Fibroblast of skin of abdomen (primary cell): ENCODE results near the gene RSPRY1.

ENCODE experiments used
- DNase-seq: peaks from one replicate; pipeline ENCODE4 v3.0.0-alpha.2; 2013

RSPRY1 gene

DNA sequence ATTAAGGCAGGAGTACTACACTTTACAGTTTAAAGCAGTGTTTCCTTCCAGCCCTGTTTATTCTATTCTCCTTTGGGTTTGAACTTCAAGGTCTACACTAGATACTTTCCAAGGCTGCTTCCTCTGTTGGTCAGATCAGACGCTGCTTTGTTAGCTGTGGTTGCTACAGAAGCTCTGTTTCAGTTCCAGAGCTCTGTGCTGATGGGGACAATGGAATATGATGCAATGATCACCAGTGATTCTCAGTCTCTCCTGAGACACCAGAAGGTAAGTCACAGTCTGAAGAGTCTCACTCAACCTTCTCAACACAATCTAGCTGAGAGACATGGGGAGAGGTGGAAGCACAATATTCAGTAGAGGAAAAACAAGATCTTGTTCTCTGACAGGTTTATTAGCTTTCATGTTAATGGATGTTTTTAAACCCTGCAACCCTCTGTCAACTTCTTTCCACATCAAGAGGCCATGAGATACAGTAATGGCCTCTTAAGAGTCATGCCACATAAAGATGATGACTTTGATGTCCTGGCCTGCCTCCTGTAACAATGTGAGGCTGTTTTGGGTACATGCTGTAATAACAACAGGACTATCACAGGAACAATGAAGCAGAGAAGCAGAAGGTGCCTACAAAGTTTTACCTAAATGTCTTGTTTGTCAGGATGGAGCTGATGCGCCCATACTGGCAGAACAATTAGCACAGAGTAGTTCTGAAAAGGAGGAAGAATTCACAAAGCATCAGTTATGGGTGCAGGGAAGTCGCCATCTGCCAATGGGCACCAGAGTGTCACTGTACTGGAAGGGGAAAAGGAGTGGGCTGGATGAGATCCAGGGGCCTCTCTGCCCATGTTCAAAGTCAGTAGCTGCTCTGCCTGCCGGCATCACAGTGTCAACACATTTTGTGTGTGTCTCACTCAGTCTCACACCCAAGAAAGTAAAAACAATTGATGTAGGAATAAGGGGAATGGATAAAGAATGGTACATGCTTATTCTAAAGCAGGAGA is 33.7 kb upstream of the RSPRY1 start:
- no peak for DNase-seq

DNA sequence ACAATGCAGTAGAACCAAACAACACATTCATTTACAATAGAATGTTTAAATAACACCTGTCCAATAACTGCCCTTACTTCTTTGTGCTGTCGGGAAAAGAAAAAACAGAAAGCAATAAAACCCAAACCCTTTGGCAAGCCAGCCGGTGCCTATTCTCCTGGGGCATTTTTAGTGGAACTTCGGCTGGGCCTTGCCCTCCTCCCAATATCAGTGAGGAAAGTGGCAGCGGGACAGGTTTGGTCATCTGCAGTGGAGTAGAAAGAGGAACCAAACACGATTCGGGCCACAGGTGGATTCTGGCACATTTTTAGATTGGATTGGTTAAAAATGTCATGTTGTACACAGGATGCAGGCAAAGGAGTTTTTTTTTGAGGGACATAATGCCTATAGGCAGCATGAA is 32.3 kb upstream of the RSPRY1 start:
- no peak for DNase-seq

DNA sequence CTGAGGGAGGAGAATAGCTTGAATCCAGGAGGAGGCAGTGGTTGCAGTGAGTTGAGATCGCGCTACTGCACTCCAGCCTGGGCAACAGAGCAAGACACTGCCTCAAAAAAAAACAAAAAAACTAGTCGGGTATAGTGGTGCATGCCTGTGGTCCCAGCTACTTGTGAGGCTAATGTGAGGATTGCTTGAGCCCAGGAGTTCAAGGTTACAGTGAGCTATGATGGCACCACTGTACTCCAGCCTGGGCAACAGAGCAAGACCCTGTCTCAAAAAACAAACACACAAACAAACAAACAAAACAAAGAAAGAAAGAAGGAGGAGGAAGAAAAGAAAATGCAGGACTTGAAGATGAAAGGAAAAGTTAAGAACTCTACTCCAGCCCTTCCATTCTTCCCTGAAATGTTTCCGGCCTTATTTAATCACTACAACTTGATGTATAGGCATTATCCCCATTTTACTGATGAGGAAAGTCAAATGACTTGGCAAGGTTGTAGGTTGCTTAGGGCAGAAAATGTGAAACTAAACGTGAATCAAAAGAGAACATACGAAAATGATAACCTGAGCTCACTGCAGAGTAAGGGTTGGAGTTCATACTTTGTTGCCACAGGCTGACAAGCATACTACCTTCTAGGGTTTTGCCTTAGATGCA is 30.3 kb upstream of the RSPRY1 start:
- no peak for DNase-seq

DNA sequence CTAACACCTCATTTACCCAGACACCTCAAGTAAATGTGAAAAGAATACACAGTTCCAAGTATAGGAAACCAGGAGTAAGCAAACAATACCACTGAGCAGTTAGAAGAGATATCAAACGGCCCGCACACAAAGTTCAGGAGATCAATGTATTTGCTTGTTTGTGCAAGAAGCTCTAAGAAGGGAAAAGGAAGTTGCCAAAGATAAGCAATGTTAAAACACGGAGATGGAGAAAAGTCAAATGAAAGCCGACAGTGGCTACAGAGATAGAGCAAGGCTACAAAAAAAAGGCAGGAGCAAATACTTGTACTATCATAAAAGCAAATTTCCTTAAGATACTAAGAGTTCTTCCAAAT is 29.8 kb upstream of the RSPRY1 start:
- no peak for DNase-seq

DNA sequence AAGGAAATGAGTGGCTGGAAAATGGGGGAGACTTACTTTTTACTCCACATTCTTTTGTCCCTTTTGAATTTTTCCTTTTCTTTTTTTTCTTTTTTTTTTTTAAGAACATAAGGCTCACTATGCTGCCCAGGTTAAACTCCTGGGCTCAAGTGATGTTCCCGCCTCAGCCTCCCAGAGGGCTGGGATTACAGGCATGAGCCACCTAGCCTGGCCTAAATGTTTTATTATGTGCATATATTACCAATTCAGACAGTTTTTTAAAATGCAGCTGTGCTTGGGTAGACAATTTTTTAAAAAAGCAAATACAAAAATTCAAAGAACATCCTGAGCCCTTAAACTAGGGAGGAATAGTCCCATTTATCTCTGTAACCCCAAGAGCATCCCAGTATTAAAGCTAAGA is 28.6 kb upstream of the RSPRY1 start:
- no peak for DNase-seq

DNA sequence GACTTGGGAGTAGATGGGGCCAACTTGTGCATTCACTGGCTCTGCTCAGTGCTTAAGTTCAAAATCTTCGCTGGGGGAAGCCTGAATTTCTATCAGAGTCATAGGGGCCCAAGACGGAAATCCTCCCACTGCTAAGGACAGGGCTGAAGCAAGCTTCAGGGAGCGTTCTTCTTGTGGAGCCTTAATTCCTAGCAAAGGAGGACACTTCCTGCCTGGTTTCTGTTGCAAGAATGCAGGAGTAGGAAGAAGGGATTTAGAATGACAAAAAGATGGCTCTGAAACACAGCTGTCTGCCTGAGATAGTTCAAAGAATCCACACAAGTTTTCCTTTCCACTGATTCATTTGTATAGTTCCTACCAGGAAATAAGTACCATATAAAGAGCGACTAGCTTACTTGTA is 26.7 kb upstream of the RSPRY1 start:
- no peak for DNase-seq

DNA sequence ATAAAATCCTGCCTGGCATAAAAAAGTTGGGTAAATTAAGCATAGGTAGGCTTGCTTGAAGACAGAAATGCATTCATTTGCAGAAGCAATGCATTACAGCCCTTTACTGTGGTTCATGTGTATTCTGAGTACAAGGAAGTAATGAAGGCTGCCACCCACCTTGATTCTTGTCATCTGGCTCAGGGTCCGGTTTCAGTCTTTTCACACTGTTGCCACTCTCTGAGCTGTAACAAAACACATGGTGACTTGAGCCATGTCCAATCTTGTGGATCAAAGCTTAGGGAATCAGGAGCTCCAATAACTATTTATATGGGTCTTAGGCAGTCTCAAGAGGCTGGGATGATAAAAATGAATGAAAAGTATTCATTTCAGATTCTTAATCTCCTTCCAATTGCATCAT is 22.3 kb upstream of the RSPRY1 start:
- DNase-seq = no peak

DNA sequence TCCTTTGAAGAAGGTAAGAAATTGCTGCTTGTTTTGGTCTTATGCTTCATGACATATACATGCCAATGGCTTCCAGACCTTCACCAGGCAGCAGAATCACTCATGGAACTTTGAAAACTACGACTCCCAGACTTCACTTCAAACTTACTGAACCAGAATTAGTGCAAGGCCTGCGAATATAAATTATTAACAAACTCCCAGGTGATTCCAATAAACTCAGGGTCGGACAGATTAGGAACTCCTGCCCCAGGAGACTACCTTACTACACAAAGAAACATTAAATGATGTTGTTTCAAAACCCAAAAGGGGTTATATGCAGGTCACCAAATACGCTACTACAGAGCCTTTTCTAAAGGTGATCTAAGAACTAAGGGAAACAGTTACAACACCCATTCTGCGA is 20.6 kb upstream of the RSPRY1 start:
- no peak for DNase-seq

DNA sequence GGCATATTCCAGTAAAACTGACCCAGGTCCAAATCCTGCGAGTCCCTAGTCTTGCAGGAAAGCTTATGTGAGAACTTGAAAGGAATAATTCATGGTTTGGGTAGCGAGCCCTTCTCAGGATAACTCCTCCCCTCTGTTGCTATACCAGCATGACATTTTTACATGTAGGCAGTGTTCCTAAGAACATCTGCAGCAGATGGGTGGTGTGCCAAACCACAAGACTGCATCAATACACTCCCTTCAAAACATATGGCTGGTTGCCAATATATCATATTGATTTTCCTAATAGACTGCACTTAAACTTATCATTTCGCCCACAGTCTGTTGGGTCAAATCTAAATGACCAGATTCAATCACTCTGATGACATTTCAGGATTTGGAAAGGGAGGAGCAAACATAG is 20.2 kb upstream of the RSPRY1 start:
- DNase-seq = peak; percentile 22

DNA sequence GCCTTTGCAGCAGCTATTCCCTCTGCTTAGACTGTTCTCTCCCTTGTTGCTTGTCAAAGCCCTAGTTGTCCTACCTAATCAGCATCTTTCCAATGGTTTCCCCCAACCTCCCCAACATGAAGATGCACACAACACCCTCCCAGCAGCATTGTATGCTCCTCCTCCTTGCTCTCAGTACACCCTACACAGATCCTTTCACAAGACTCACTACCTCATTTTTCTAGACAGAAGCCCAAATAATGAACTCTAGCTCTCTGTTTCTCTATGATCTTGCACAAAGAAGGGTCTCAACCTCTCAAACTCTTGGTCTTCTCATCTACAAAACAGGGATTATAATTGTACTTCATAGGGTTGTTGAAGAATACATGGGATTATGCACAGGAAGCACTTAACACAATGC is 19.7 kb upstream of the RSPRY1 start:
- no peak for DNase-seq

DNA sequence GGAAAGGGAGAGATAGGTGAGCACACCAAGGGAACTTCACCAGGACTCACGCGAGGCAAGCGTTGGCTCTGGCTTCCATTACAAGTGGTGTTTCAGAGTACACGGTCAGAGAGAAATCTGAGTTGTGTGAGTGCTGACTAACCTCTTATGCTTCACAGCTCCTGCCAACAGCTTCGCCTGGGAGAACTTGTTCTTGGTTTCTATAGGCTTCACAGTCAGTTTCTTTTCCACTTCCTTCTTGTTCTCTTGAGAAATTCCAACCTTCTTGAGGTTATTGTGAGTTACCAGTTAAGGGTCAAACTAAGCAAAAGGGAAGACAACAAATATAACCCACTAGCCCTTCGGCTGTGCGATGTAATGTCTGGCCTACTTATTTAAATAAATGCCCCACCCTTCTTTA is 19.2 kb upstream of the RSPRY1 start:
- no peak for DNase-seq

DNA sequence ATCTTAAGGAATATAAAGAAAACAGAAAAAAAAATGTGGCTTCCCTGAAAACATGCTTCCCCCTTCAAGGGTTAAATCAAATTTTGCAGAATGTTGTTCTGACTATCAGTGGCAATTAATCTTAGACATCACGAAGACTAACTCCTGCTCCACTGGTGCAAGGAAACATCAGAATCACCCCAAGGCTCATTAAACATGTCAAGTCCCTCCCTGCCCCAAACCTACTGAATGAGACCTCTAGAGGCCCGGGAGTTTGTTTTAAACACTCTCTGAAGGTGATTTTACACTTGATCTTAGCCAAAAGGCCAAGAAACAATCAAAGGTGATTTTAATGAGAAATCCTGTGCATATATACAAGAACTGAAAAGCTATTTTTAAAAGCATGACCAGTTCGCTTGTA is 18.6 kb upstream of the RSPRY1 start:
- no peak for DNase-seq

DNA sequence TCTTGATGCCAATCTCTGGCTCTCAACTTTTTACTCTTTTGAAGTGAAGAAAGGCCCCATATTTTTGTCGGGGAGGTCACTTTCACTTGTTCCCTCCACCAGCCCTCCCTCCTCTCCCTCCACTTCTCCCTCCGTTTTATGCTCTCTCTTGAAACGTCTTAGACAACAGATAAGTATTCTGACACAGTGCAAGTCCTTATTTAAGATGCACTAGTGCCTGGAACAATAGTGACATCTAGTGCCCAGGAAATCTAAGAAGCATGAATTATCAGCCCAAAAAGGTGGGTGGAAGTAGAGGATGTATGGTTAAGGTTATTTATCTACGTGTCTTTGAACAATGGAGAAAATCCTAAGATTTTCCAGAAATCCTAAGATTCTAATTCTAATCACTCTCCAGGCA is 18.2 kb upstream of the RSPRY1 start:
- peak; percentile 69 for DNase-seq

DNA sequence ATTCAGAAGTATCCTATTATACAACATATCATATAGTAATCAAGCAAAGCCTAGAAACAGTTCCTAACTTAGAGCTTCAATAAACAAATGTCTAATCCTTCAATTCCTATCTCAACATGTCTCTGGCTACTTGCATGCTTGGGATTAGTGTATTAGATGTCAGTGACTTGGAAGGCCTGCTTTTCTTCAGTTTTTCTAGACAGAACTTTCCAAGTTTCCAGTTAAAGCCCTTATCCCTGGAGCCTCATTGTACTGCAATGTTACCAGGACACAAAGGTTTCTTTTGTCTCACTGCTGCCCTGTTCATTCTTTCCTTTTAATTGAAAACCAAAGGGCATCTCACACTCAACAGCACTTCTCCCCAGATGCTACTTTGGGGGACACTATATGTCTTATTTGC is 16.8 kb upstream of the RSPRY1 start:
- DNase-seq = no peak

DNA sequence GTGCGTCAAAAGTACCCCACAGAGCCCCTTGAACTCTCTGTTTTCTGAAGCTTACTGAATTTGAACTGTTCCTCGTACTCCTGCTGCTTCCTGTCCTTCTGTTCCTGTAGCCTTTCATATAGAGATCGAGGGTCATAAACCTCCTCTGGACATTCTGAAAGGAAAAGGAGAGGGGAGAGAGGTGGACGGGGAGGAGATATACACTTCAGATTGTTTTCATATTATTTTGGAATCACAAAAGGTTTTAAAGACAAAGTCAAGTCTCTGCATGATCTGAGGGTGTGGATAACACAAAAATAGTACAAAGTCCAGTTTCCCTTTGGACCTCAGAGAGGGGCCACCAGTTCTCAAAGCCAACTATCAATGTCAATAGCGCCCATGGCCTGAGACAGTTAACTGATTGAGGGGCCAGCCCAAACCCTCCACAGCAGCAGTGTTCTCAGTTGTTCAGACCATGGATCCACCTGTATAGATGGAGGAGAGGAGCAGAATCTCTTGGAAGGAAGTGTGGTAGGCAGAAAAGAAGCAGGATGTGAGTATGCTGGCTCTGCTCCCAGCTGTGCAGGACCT is 13.3 kb upstream of the RSPRY1 start:
- DNase-seq = no peak

DNA sequence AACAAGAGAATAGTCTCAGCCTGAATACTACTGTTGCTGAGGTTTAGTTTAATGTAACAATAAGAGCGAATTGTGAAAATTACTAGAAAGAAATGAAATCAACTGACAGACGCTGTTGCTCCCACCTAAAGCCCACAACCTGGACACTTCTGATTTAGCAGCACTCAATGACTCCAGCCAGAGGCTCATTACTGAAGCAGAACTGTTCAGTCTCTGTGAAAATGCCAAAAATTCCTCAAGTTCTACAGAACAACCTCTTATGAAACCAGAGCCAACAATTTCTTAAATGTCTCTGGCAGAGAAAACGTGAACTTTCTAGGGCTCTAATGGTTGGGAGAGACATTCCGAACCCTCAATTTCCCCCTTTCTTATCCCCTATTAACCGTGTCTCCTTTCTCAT is 10.2 kb upstream of the RSPRY1 start:
- no peak for DNase-seq

DNA sequence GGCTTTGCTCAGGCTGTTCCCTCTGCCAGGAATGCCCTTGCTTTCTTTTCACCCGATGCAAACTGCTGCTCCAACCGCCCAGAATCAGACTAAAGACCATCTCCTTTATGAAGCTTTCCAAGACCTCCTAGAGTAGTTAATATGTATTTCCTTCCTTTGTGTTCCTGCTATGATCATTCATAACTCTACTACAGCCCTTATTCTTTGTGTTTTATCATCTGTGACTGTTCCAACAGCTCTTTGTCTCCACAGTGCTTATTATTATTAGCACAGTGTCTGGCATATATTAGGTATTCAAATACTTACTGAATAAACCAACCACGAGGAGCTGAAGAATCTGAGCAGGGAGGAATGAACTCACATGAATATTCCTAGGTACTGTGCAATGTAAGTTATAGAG is 7.9 kb upstream of the RSPRY1 start:
- no peak for DNase-seq

DNA sequence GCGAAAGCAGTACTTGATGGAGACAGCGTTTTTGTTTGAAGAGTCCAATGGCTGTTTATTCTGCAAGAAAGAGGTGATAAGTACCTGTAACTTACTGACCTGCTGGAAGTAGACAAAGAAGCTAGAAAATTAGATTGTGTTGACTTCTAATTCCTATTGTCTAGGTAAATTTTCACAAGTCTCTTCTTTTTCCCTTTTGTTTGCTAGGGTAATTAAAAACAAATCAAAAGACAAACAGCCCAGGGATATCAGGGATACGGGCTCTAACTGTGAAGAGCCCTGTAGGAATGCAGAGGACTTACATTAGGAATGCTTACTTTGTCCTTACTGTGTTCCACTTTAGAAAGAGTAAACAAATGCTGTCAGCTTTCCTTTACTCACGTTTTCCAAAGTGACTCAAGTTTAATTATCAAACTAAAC is 7.3 kb upstream of the RSPRY1 start:
- no peak for DNase-seq

DNA sequence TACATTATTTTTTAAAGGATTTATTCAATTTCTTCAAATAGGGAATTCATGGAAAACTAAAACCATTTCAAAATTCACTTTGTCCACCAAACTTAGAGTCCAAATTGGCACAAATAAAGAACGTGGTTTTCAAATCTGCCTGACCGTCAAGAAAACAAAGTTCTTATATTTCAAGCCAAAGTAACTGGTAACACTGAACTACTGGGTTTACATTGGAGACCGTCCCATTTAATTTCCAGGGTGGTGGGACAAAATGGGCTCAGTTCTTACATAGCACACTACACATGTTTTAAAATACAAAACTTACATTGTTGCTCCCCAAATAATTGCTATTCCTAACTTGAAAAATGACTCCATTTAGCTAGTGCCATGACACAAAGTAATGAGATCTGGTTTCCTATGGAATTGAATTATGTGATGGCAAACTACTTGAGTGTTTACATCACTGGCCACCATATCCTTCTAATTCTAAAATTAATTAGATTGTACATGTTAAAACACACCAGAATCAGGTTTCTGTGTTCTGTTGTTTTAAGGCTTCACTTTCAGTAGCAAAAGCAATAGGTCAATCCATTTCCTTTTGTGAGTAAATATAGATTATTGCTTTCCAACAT is 6.8 kb upstream of the RSPRY1 start:
- DNase-seq = no peak

DNA sequence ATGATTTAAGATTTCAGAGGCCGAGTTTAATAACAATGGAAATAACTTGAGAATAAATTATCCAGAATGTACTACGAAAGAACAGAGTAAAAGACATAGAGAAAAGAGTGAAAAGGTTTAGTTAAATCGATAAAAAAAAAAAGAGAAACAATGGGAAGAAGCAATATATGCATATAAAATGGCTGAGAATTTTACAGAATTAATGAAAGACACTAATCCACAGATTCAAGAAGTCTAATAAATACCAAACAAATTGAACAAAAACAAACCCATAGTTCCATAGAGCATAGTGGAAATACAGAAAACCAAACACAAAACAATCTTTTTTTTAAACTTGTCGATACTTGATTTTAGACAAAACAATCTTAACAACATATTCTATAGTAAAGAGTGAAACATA is 2.0 kb upstream of the RSPRY1 start:
- no peak for DNase-seq

DNA sequence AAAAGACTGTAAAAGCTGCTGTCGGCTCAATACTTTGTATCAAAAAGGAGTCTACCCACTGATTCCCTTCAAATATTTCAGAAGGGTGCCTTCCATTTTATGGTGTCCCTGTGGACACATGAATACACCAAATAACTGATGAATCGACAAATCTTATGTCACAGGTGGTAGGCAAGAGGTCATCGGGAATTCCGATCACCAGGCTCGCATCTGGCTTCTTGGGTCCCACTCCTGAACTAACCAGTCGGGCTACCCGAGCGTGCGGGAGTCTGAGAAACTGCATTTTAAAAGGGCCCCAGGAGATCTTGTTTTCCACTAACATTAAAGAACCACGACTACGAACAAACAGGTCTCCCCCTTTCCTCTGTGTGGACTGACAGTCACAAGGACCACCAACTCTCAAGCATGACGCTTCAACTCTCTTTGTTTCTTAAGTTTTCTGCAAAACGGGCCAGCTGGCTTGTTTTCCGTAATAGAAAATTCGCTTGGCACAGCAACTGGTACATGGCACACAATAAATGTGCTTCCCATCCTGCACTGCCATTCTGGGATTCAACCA is 1.2 kb upstream of the RSPRY1 start:
- no peak for DNase-seq

DNA sequence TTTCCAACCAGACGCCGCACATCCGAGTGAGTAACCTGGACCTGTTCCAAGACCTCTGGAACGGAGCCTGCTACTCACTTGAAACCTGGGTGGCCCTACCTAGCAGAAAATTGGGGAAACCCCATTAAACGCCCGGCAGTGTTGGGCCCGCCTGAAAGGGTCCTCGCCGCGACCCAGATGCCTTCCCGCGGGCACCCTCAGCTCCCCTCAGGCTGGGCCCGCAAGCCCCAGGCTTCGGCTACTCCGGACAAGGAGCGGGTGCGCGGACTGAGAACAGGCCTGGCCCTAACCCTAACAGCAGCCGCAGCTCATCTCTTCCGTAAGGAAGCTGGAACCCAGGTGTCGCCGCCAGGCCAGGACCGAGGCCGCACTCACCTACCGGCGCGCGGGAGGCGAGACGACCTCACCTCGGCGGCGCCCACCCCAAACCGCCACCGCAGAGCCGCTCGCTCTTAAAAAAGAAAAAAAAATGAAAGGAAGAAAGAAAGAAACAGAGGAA is 634 bp upstream of the RSPRY1 start:
- peak; percentile 65 for DNase-seq
